ENCODE results near the gene MROH2A.
"Not testable (repeated sequence)": the region's sequence is repeated elsewhere in the genome, so short reads cannot be mapped to it uniquely, and the experiment has no call there.

MROH2A gene

DNA sequence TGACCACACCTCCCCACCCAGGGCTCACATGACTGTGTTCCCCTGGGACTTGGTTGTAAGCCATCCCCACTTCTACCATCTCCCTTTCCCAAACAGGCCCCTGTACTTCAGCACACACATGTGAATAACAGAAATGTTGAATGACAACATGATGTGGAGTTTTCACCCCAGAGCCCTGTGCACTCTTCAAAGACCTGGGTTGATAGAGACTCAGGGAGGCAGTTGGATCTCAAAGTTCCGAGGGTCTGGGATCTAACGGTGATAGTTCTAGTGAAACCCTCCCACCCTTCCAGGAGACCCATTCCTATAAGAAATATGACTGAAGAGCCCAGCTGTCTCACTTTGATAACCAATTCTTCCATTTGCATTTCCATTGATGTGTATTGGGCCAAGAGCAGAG is at the start of gene MROH2A:
MROH2A (plus strand) TSS at position 301 of the 400 bp plus-strand sequence. CDS start 1,029 bp downstream, outside the sequence.
- no peak for DNase-seq (ENCODE audit: low spot score)

GRCh38 chr2:233728723-233729301 is 49.3 kb upstream of the MROH2A start, which contains the start of gene UGT1A3:
Gene UGT1A3 (plus strand): TSS chr2:233729042. CDS start chr2:233729127, 85 bp downstream.
- no peak for DNase-seq (ENCODE audit: low spot score)

- not testable (repeated sequence) for DNase-seq (ENCODE audit: low spot score)
Measured at GRCh38 chr2:233736868-233737653, 41.1 kb upstream of the MROH2A start.

- DNase-seq (ENCODE audit: low spot score) = no peak
Measured at GRCh38 chr2:233740870-233741269, 37.3 kb upstream of the MROH2A start.

DNA sequence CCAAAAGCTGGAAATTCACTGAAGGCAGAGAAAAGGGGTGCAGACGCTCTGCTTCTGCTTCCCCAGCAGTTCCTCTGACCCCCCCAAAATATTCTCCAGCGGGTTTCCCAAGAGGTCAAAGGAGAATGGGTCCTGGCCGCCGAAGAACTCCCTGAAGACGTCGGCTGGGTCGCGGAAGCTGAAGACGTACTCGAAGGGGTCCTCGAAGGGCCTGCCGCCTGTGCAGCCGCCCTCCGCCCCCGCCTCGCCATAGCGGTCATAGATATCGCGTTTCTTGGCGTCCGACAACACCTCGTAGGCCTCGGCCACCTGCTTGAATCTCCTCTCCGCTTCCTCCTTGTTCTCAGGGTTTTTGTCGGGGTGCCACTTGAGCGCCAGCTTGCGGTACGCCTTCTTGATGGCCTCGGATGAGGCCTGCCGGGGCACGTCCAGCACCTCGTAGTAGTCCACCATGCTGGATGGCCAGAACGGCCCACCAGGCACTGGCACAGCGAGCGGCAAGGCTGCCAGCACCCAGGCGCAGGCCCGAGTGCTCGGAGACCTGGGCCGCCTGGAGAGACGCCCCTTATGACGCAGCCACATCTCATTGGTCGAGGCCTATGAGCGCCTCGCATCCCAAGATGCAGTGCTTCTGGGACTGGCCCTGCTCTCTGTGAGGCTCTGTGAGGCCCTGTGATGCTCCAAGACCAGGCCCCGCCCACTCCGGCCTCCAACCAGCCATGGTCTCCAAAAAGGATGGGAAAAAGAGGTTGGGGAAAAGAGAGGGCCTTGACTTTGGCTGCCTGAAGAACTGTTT is 34.5 kb upstream of the MROH2A start:
- DNase-seq (ENCODE audit: low spot score) = no peak

DNA sequence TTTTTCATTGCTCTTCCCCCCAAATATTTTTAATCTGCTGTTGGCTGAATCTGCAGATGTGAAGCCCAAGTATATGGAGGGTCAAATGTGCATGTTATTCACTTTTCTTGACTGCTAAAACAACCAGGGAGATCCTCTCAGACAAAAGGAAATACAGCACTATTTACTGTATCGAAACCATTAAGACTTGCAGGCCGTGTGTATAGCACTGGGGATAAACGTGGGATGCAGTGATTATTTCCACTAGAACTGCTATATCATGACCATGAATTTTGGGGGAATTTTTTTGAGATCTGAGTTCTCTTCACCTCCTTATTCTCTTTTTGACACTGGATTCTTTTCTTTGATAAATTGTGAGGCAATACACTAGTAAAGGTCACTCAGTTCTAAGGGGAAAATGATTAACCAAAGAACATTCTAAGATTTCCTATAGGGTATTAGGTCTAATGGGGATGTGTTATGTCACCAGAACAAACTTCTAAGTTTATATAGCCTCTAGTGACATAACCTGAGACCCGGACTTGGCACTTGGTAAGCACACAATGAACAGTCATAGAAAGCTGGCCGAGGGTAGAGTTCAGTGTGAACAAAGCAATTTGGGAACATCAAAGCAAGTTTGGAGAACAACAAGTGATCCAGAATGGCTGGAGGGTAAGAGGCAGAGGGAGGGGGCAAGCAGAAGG is 32.9 kb upstream of the MROH2A start:
- DNase-seq (ENCODE audit: low spot score) = no peak

GRCh38 chr2:233745838-233746237 is 32.3 kb upstream of the MROH2A start:
- not testable (repeated sequence) for DNase-seq (ENCODE audit: low spot score)

- DNase-seq (ENCODE audit: low spot score) = no peak
Measured at GRCh38 chr2:233746475-233747282, 31.5 kb upstream of the MROH2A start.

DNA sequence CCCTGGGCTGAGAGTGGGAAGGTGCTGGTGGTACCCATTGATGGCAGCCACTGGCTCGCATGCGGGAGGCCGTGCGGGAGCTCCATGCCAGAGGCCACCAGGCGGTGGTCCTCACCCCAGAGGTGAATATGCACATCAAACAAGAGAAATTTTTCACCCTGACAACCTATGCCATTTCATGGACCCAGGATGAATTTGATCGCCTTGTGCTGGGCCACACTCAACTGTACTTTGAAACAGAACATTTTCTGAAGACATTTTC is 30.9 kb upstream of the MROH2A start:
- DNase-seq (ENCODE audit: low spot score) = no peak

- DNase-seq (ENCODE audit: low spot score) = not testable (repeated sequence)
Measured at GRCh38 chr2:233750689-233751088, 27.4 kb upstream of the MROH2A start.

- not testable (repeated sequence) for DNase-seq (ENCODE audit: low spot score)
Measured at GRCh38 chr2:233751212-233752009, 26.7 kb upstream of the MROH2A start.

DNA sequence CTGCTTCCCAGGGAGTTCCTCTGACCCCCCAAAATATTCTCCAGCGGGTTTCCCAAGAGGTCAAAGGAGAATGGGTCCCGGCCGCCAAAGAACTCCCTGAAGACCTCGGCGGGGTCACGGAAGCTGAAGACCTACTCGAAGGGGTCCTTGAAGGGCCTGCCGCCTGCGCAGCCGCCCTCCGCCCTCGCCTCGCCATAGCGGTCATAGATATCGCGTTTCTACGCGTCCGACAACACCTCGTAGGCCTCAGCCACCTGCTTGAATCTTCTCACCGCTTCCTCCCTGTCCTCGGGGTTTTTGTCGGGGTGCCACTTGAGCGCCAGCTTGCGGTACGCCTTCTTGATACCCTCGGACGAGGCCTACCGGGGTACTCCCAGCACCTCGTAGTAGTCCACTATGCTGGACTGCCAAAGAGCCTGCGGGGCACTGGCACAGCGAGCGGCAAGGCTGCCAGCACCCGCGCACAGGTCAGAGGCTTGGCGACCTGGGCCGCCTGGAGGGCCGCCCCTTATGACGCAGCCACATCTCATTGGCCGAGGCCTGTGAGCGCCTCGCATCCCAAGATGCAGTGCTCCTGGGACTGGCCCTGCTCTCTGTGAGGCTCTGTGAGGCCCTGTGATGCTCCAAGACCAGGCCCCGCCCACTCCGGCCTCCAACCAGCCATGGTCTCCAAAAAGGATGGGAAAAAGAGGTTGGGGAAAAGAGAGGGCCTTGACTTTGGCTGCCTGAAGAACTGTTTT is 23.1 kb upstream of the MROH2A start:
- no peak for DNase-seq (ENCODE audit: low spot score)

DNA sequence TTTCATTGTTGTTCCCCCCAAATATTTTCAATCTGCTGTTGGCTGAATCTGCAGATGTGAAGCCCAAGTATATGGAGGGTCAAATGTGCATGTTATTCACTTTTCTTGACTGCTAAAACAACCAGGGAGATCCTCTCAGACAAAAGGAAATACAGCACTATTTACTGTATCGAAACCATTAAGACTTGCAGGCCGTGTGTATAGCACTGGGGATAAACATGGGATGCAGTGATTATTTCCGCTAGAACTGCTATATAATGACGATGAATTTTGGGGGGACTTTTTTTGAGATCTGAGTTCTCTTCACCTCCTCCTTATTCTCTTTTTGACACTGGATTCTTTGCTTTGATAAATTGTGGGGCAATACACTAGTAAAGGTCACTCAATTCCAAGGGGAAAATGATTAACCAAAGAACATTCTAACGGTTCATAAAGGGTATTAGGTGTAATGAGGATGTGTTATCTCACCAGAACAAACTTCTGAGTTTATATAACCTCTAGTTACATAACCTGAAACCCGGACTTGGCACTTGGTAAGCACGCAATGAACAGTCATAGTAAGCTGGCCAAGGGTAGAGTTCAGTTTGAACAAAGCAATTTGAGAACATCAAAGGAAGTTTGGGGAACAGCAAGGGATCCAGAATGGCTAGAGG is 21.6 kb upstream of the MROH2A start:
- peak; percentile 69 for DNase-seq (ENCODE audit: low spot score)

DNA sequence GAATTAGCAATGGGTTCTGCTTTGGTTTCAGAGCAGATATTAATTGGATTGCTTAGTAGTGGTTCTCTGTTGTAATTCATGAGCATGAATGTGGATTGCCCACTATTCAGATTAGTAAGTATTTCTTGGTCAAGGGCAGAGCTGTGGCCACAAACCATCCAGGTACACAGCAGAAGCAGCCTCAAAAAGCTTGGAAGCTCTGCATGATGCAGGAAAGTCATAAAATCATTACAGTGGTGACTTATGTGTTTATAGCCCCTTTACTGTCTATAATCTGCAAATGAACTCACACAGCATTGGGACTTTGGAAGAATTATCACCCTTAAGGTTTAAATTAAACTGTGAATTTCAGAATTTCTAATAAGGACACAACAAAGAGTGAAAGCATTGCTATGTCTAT is 20.0 kb upstream of the MROH2A start:
- no peak for DNase-seq (ENCODE audit: low spot score)

- DNase-seq (ENCODE audit: low spot score) = no peak
Measured at GRCh38 chr2:233758849-233759248, 19.3 kb upstream of the MROH2A start.

DNA sequence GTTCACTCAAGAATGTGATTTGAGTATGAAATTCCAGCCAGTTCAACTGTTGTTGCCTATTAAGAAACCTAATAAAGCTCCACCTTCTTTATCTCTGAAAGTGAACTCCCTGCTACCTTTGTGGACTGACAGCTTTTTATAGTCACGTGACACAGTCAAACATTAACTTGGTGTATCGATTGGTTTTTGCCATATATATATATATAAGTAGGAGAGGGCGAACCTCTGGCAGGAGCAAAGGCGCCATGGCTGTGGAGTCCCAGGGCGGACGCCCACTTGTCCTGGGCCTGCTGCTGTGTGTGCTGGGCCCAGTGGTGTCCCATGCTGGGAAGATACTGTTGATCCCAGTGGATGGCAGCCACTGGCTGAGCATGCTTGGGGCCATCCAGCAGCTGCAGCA is 18.1 kb upstream of the MROH2A start, which contains the start of gene UGT1A1:
UGT1A1 (plus strand) TSS at position 228 of the 400 bp plus-strand sequence; CDS start at position 246, 18 bp downstream.
- DNase-seq (ENCODE audit: low spot score) = no peak

DNA sequence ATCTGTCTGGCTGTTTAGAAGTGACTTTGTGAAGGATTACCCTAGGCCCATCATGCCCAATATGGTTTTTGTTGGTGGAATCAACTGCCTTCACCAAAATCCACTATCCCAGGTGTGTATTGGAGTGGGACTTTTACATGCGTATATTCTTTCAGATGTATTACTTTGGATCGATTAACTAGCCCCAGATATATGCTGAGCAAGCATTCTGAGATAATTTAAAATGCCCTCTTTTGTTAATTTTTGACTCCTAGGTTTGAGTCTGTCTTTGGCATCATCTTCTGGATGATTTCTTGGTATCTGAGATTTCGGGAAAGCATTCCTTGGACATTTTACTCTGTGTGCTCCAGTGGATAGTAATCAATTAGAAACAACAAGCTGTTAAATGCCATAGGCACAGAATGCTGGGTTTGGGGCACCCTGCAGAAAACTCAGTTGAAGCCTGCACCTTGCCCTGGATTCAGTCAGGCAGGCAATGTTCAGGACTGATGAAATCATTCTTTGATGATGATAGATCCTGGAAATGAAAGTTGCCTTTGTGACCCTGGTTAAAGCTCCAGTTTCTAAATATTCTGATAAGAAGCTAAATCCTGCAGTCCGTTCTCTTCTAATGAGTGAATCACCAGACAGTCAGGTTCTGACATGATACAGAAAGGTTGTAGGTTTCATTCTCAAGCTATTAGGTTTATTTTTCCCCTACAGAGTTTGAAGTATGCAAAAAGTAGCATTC is 16.9 kb upstream of the MROH2A start:
- DNase-seq (ENCODE audit: low spot score) = no peak

DNA sequence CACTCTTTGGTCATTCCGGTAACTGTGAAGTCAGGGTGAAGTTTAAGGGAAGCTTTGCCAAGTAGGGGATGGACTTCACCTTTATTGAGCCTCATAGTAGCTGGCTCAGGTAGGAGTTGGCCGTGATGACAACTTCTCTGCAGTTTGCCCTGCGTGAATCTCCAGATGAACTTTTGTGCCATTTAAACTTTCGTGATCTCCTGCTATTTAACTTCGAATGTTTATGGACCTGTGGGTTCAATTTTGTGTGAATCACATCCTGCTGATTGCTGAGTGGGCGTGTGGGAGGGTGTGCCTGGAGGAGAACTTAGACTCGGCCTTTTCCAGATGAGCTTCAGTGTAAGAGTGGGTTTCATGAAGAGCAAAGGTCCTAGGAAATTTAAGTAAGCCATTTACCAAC is 13.9 kb upstream of the MROH2A start:
- DNase-seq (ENCODE audit: low spot score) = peak; percentile 87

DNA sequence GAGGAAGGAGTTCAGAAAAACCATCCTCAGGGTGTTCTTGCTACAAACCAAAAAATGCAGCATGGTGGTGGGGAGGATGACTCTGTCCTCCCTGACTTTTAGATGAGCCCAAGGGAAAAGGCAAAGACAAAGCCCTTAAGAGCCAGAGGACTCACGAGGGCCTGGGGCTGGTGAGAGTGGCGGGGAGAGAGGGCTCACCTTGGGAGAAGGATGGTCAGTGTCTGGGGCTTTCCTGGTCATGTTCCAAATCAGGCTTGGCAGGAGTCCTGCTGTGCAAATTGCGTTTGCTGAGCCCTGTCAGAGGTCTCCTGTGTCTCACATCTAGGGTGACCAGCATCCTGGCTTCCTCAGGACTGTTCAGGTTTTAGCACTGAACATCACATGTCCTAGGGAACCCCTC is 13.4 kb upstream of the MROH2A start:
- no peak for DNase-seq (ENCODE audit: low spot score)
